ENCODE measurements around the gene ZNF841. TPM values are rescaled to one million over a fixed set of nuclear protein-coding genes. Genes with fewer than 3 reads are reported as not detected.

The ZNF841 gene
- total and polyA plus RNA-seq, 2 of the 8 experiments (the other 6 are each of a cell fraction or from before 2014, with no cell fraction given) = 4.1 to 17.9 TPM

- TF ChIP-seq CTCF (IDR thresholded peaks at IDR 0.05; ENCODE audit: control extremely low read depth in 1 of 3, insufficient read depth in 1 of 3, low read depth in 1 of 3, low read length in 3 of 3) = peak in 2 of 3 experiments; percentile 5 to 15; a peak in 2 of 4 replicates
- TF ChIP-seq FOSL1 (IDR thresholded peaks at IDR 0.05; ENCODE audit: insufficient read depth, low read depth, low read length) = no peak
- no peak for TF ChIP-seq POU5F1 (IDR thresholded peaks at IDR 0.05; ENCODE audit: low read depth, low read length)
- no peak for TF ChIP-seq ATF3 (IDR thresholded peaks at IDR 0.05; ENCODE audit: insufficient read depth, low read depth, low read length)
- no peak for TF ChIP-seq RBBP5 (IDR thresholded peaks at IDR 0.05; ENCODE audit: borderline replicate concordance, low read depth, low read length)
- TF ChIP-seq EP300 (IDR thresholded peaks at IDR 0.05; ENCODE audit: borderline replicate concordance in 1 of 2, low read depth in 2 of 2, low read length in 2 of 2) = no peak
- TF ChIP-seq JUN (IDR thresholded peaks at IDR 0.05; ENCODE audit: low read depth, low read length) = no peak
- TF ChIP-seq JUND (IDR thresholded peaks at IDR 0.05; ENCODE audit: low read length) = no peak
- no peak for TF ChIP-seq RNF2 (IDR thresholded peaks at IDR 0.05; ENCODE audit: borderline replicate concordance, low read depth, low read length, missing control alignments, poor library complexity, severe bottlenecking)
- TF ChIP-seq EZH2 (IDR thresholded peaks at IDR 0.05; ENCODE audit: low read depth, low read length, severe bottlenecking) = no peak
- TF ChIP-seq MAX (IDR thresholded peaks at IDR 0.05) = peak; percentile 38
- no peak for TF ChIP-seq CHD2 (IDR thresholded peaks at IDR 0.05; ENCODE audit: low read length)
- no peak for TF ChIP-seq NRF1 (IDR thresholded peaks at IDR 0.05; ENCODE audit: low read depth, low read length)
- TF ChIP-seq SP1 (IDR thresholded peaks at IDR 0.05; ENCODE audit: low read depth, low read length) = peak; percentile 89
- TF ChIP-seq PHF8 (conservative IDR thresholded peaks at IDR 0.05; ENCODE audit: low read depth, low read length) = peak; percentile 69
- TF ChIP-seq ASH2L (IDR thresholded peaks at IDR 0.05; ENCODE audit: low read length) = no peak
- no peak for TF ChIP-seq CBX5 (IDR thresholded peaks at IDR 0.05; ENCODE audit: low read depth, low read length)
- no peak for TF ChIP-seq RAD21 (IDR thresholded peaks at IDR 0.05 in 1 of 2, conservative IDR thresholded peaks at IDR 0.05 in 1 of 2; ENCODE audit: low read depth in 2 of 2, low read length in 2 of 2)
- peak; percentile 78 for TF ChIP-seq KDM4A (IDR thresholded peaks at IDR 0.05; ENCODE audit: low read depth, low read length, severe bottlenecking)
These were observed at the start of gene ZNF841 (continued) for GRCh38 chr19:52095172-52096014.

Measured in H1 (cell line).